Right lobe of liver (tissue), 4 donors: ENCODE measurements around the gene PRRX2.

Experiments used
- POLR2A ChIP-seq: fragments of 450-650 bp; IDR thresholded peaks from one replicate; pipeline ENCODE4 v1.6.1; 2017; ENCODE audit warnings: antibody characterized with exemption, mild to moderate bottlenecking
- TF ChIP-seq, protein P1 (sequence below), 4 donors: fragments of 200-600 bp in 3 of 4; fragments of 450-650 bp in 1 of 4; IDR thresholded peaks; one replicate each; pipeline versions ENCODE4 v1.5.1 to v1.8.0; 2016 to 2022; ENCODE audit warnings: antibody characterized with exemption in 4 of 4, mild to moderate bottlenecking in 2 of 4
- donor health status: DM: no; HTN: no; CAD: no.
- donor health status: DM: no; HTN: no; CAD: no.
- donor health status: DM: no; HTN: yes; CAD: no.

DNA sequence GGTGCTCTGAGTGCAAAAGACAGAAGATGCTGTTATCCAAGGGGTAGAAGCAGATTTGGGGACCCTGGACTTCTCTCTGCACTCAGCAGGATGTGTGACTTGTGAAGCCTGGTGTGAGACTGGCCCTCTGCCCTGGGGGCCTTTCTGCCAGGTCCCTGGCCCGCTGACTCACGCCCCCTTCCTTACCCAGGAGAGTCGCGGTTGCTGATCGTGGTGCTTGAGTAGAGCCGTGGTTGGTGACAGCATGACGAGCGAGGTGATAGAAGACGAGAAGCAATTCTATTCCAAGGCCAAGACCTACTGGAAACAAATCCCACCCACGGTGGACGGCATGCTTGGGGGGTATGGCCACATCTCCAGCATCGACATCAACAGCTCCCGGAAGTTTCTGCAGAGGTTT lies 33.0 kb upstream of the PRRX2 start:
- TF ChIP-seq, protein P1, sequence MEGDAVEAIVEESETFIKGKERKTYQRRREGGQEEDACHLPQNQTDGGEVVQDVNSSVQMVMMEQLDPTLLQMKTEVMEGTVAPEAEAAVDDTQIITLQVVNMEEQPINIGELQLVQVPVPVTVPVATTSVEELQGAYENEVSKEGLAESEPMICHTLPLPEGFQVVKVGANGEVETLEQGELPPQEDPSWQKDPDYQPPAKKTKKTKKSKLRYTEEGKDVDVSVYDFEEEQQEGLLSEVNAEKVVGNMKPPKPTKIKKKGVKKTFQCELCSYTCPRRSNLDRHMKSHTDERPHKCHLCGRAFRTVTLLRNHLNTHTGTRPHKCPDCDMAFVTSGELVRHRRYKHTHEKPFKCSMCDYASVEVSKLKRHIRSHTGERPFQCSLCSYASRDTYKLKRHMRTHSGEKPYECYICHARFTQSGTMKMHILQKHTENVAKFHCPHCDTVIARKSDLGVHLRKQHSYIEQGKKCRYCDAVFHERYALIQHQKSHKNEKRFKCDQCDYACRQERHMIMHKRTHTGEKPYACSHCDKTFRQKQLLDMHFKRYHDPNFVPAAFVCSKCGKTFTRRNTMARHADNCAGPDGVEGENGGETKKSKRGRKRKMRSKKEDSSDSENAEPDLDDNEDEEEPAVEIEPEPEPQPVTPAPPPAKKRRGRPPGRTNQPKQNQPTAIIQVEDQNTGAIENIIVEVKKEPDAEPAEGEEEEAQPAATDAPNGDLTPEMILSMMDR (IDR thresholded peaks at IDR 0.05) = no peak
- TF ChIP-seq POLR2A = no peak
